IMR-90 (cell line): Measurements from ENCODE around the gene KCNQ5. TPM values are rescaled to one million over a fixed set of nuclear protein-coding genes. Genes with fewer than 3 reads are reported as not detected.

Source experiments
- ATAC-seq: fragments of 200-7000 bp; cut with Tn5 transposase; 2 replicates; pipeline ENCODE4 v1.9.1; 2020; ENCODE audit warnings: low read depth, mild to moderate bottlenecking, moderate library complexity
- BruUV-seq: library from RNA; stranded (reverse); fragments of 400-500 nt; replicated peaks from 2 replicates; lab custom pipeline; 2021; lab: Mats Ljungman, UMichigan
- CTCF ChIA-PET: fragments of 300-600 bp; formaldehyde crosslinking; extraction: SDS; loops from one replicate; lab custom pipeline; 2021; ENCODE audit warnings: antibody characterized with exemption; lab: Yijun Ruan, JAX
- POLR2A ChIA-PET: fragments of 300-600 bp; sonication (Branson Sonifier 250); formaldehyde crosslinking; loops from one replicate; lab custom pipeline; 2022; ENCODE audit warnings: antibody characterized with exemption; ENCODE audit not compliant: unreplicated experiment; lab: Charles Lee
- DNase-seq: peaks from one replicate; pipeline ENCODE4 v3.0.0; 2013
- H2AFZ ChIP-seq: replicated peaks from 2 replicates; pipeline ENCODE3; 2013; ENCODE audit warnings: low read length, mild to moderate bottlenecking; ENCODE audit not compliant: poor library complexity
- H2AK5ac ChIP-seq: 2 replicates; pipeline ENCODE4 v1.6.1; 2013; ENCODE audit warnings: low read depth, low read length, inconsistent platforms
- H2AK9ac ChIP-seq: replicated peaks from 2 replicates; pipeline ENCODE3; 2013; ENCODE audit warnings: mild to moderate bottlenecking, low read depth, low read length, moderate library complexity; ENCODE audit not compliant: poor library complexity
- H2BK120ac ChIP-seq: 2 replicates; pipeline ENCODE4 v1.6.1; 2013; ENCODE audit warnings: low read depth, low read length, inconsistent platforms
- H2BK15ac ChIP-seq: 3 replicates; pipeline ENCODE4 v1.6.1; 2013; ENCODE audit warnings: low read depth, low read length, inconsistent platforms
- H2BK20ac ChIP-seq: 2 replicates; pipeline ENCODE4 v1.6.1; 2013; ENCODE audit warnings: low read depth, mild to moderate bottlenecking, inconsistent platforms, low read length, moderate library complexity
- H2BK5ac ChIP-seq: 2 replicates; pipeline ENCODE4 v1.6.1; 2013; ENCODE audit warnings: mild to moderate bottlenecking, low read depth, low read length, inconsistent platforms; ENCODE audit not compliant: poor library complexity, severe bottlenecking
- H3K14ac ChIP-seq: replicated peaks from 2 replicates; pipeline ENCODE4 v1.6.1; 2013; ENCODE audit warnings: low read depth, low read length, inconsistent platforms
- H3K18ac ChIP-seq: 2 replicates; pipeline ENCODE4 v1.6.1; 2013; ENCODE audit warnings: low read depth, low read length, control low read depth
- H3K23ac ChIP-seq: 2 replicates; pipeline ENCODE4 v1.6.1; 2013; ENCODE audit warnings: low read depth, low read length, inconsistent platforms
- H3K27ac ChIP-seq: 2 replicates; pipeline ENCODE4 v1.5.1; 2013; ENCODE audit warnings: mild to moderate bottlenecking, control low read depth, low read length; ENCODE audit not compliant: insufficient read depth
- H3K27me3 ChIP-seq: 2 replicates; pipeline ENCODE4 v1.6.1; 2013; ENCODE audit warnings: low read length; ENCODE audit not compliant: control insufficient read depth, insufficient read depth
- H3K36me3 ChIP-seq: 2 replicates; pipeline ENCODE4 v1.6.1; 2013; ENCODE audit warnings: low read length, mixed read lengths; ENCODE audit not compliant: control insufficient read depth, insufficient read depth
- H3K4ac ChIP-seq: 2 replicates; pipeline ENCODE4 v1.6.1; 2013; ENCODE audit warnings: low read depth, low read length, inconsistent platforms
- H3K4me1 ChIP-seq: 2 replicates; pipeline ENCODE4 v1.6.1; 2013; ENCODE audit warnings: low read length, mixed read lengths; ENCODE audit not compliant: control insufficient read depth, insufficient read depth
- H3K4me2 ChIP-seq: 2 replicates; pipeline ENCODE4 v1.6.1; 2013; ENCODE audit warnings: low read depth, mild to moderate bottlenecking, control low read depth, low read length, moderate library complexity
- H3K4me3 ChIP-seq: 2 replicates; pipeline ENCODE4 v1.5.1; 2013; ENCODE audit warnings: low read depth, mild to moderate bottlenecking, control low read depth, low read length, moderate library complexity; ENCODE audit not compliant: insufficient read depth
- H3K56ac ChIP-seq: 2 replicates; pipeline ENCODE4 v1.6.1; 2013; ENCODE audit warnings: low read length, inconsistent platforms; ENCODE audit not compliant: insufficient read depth; ENCODE audit errors: extremely low read depth
- H3K79me1 ChIP-seq, 2 experiments: 2 replicates each; pipeline ENCODE4 v1.6.1; 2013; ENCODE audit warnings: low read length in 2 of 2, inconsistent platforms in 1 of 2, low read depth in 1 of 2
- H3K9ac ChIP-seq: 2 replicates; pipeline ENCODE4 v1.6.1; 2013; ENCODE audit warnings: low read depth, low read length, control low read depth
- H3K9me1 ChIP-seq: 2 replicates; pipeline ENCODE4 v1.6.1; 2013; ENCODE audit warnings: low read length, inconsistent platforms; ENCODE audit not compliant: insufficient read depth
- H3K9me3 ChIP-seq: 2 replicates; pipeline ENCODE4 v1.6.1; 2013; ENCODE audit warnings: low read length; ENCODE audit not compliant: control insufficient read depth, insufficient read depth
- H4K20me1 ChIP-seq: 2 replicates; pipeline ENCODE4 v1.6.1; 2013; ENCODE audit warnings: low read length, inconsistent platforms; ENCODE audit not compliant: insufficient read depth
- H4K5ac ChIP-seq: 2 replicates; pipeline ENCODE4 v1.6.1; 2013; ENCODE audit warnings: mild to moderate bottlenecking, low read depth, low read length, control low read depth
- H4K8ac ChIP-seq, 2 experiments: 2 replicates each; pipeline ENCODE4 v1.6.1; 2013; ENCODE audit warnings: low read depth in 2 of 2, low read length in 2 of 2, control low read depth in 1 of 2, inconsistent platforms in 1 of 2
- H4K91ac ChIP-seq: 2 replicates; pipeline ENCODE4 v1.6.1; 2013; ENCODE audit warnings: low read depth, low read length, inconsistent platforms; ENCODE audit not compliant: insufficient read depth
- BHLHE40 ChIP-seq: fragments of 150-350 bp; IDR thresholded peaks from 2 replicates; pipeline ENCODE4 v1.6.1; 2016; ENCODE audit warnings: mild to moderate bottlenecking, low read depth, low read length
- CEBPB ChIP-seq: IDR thresholded peaks from 2 replicates; pipeline ENCODE4 v1.6.1; 2012; ENCODE audit warnings: low read depth, low read length, improper control_type of control experiment
- CHD1 ChIP-seq: IDR thresholded peaks from 2 replicates; pipeline ENCODE4 v1.6.1; 2012; ENCODE audit warnings: low read depth, low read length, improper control_type of control experiment
- CTCF ChIP-seq: conservative IDR thresholded peaks from 2 replicates; pipeline ENCODE4 v1.5.1; 2012; ENCODE audit warnings: mild to moderate bottlenecking, low read depth, low read length, improper control_type of control experiment
- ELK1 ChIP-seq: fragments of 150-350 bp; IDR thresholded peaks from 2 replicates; pipeline ENCODE4 v1.6.1; 2016; ENCODE audit warnings: low read depth, mild to moderate bottlenecking, low read length, moderate library complexity, borderline replicate concordance
- FOS ChIP-seq: fragments of 150-350 bp; IDR thresholded peaks from 2 replicates; pipeline ENCODE4 v1.6.1; 2016; ENCODE audit warnings: low read depth, low read length
- MAFK ChIP-seq: IDR thresholded peaks from 2 replicates; pipeline ENCODE4 v1.6.1; 2012; ENCODE audit warnings: low read depth, low read length, improper control_type of control experiment
- MAZ ChIP-seq: IDR thresholded peaks from 2 replicates; pipeline ENCODE4 v1.6.1; 2012; ENCODE audit warnings: low read depth, mild to moderate bottlenecking, low read length, improper control_type of control experiment, moderate library complexity, borderline replicate concordance
- MXI1 ChIP-seq: IDR thresholded peaks from 2 replicates; pipeline ENCODE4 v1.6.1; 2012; ENCODE audit warnings: low read depth, mild to moderate bottlenecking, low read length, moderate library complexity, borderline replicate concordance
- NFE2L2 ChIP-seq: fragments of 150-350 bp; IDR thresholded peaks from 2 replicates; pipeline ENCODE4 v1.6.1; 2016; ENCODE audit warnings: low read depth, mild to moderate bottlenecking, low read length
- POLR2A ChIP-seq: IDR thresholded peaks from 2 replicates; pipeline ENCODE4 v1.6.1; 2012; ENCODE audit warnings: mild to moderate bottlenecking, low read depth, low read length
- RAD21 ChIP-seq: IDR thresholded peaks from 2 replicates; pipeline ENCODE4 v1.6.1; 2012; ENCODE audit warnings: low read length, improper control_type of control experiment
- RCOR1 ChIP-seq: IDR thresholded peaks from 2 replicates; pipeline ENCODE4 v1.6.1; 2012; ENCODE audit warnings: mild to moderate bottlenecking, low read length, improper control_type of control experiment; ENCODE audit not compliant: insufficient replicate concordance
- RFX5 ChIP-seq: IDR thresholded peaks from 2 replicates; pipeline ENCODE4 v1.8.0; 2012; ENCODE audit warnings: low read depth, mild to moderate bottlenecking, low read length, moderate library complexity
- SMC3 ChIP-seq: fragments of 150-350 bp; IDR thresholded peaks from 2 replicates; pipeline ENCODE4 v1.6.1; 2016; ENCODE audit warnings: low read depth, mild to moderate bottlenecking, antibody characterized with exemption, low read length, moderate library complexity
- USF2 ChIP-seq: fragments of 150-350 bp; IDR thresholded peaks from 2 replicates; pipeline ENCODE4 v1.6.1; 2017; ENCODE audit warnings: mild to moderate bottlenecking, antibody characterized with exemption, low read length, low read depth
- WGBS, 2 experiments: methylation state at CpG; one replicate each; pipeline versions ENCODE4 v1.1.5 to v1.1.7; 2013; ENCODE audit warnings: missing lambda C conversion rate in 2 of 2; ENCODE audit not compliant: insufficient read length in 1 of 2; ENCODE audit errors: extremely low coverage in 2 of 2; 5-methylcytosine and 5-hydroxymethylcytosine counted together
- dilution Hi-C: fragments of 300-500 bp; cut with HindIII; formaldehyde crosslinking; loops from one replicate; pipeline ENCODE4 v1.14.3; 2018; ENCODE audit warnings: low sequenced_read_pairs; ENCODE audit not compliant: unreplicated experiment
- in situ Hi-C: fragments of 300-500 bp; cut with MboI; formaldehyde crosslinking; loops from 3 replicates; pipeline ENCODE4 v1.14.3; 2019; ENCODE audit warnings: low sequenced_read_pairs, inconsistent platforms, mixed read lengths
- intact Hi-C: fragments of 100-400 bp; cut with micrococcal nuclease; formaldehyde crosslinking; loops from 2 replicates; pipeline ENCODE4 v1.10.0; 2022
- polyA plus RNA-seq, 3 experiments: library from polyadenylated mRNA; depleted of rRNA; stranded (reverse); fragments of >200 nt; gene quantifications; 2 replicates each; pipeline ENCODE4 v1.2.3, GENCODE V29; 2012; ENCODE audit warnings: low replicate concordance in 1 of 3
- total RNA-seq: library from RNA; depleted of rRNA; stranded (reverse); fragments of >200 nt; gene quantifications from 2 replicates; pipeline ENCODE4 v1.2.3, GENCODE V29; 2012

The KCNQ5 gene
- total and polyA plus RNA-seq, 2 of the 4 experiments (the other 2 are of a cell fraction), result 0.75 to 1.3 TPM

GRCh38 chr6:73134588-73134987 lies 512.7 kb downstream of the KCNQ5 start:
- peaks cover 8% of the 10 kb centered on the region for H3K4me1 ChIP-seq
- 69% methylated on average over 6 of the region's 11 CpGs; no CpG with 5 or more reads in 1 of the 2 experiments for WGBS, 2 experiments
- H3K23ac ChIP-seq, result no peak overlapping the region
- no peaks in the 10 kb centered on the region for H3K9me3 ChIP-seq
- no peaks in the 10 kb centered on the region for H3K36me3 ChIP-seq
- no peak overlapping the region for H3K4ac ChIP-seq
- no peaks in the 10 kb centered on the region for H3K79me1 ChIP-seq
- H2BK15ac ChIP-seq, result no peak overlapping the region
- no peak overlapping the region for H3K9ac ChIP-seq
- POLR2A ChIA-PET, result no interaction called here
- no peak overlapping the region for H2BK120ac ChIP-seq
- no peak overlapping the region for H2BK20ac ChIP-seq
- no peak overlapping the region for H2BK5ac ChIP-seq
- CTCF ChIA-PET, result interaction anchor here (3.3 kb wide), 1 partner anchor 518 kb away, joined by 13 read pairs; no protein-coding TSS in a partner anchor
- peak; percentile 34 for DNase-seq
- no peak overlapping the region for H3K27ac ChIP-seq
- no TSS peak for BruUV-seq
- no peak overlapping the region for H3K4me3 ChIP-seq
- no peak overlapping the region for H2AFZ ChIP-seq
- H3K4me2 ChIP-seq, result no peak overlapping the region
- H3K18ac ChIP-seq, result no peak overlapping the region
- in situ Hi-C loops, result loop anchor here (5.0 kb wide), 2 partner anchors 517 to 722 kb away; no protein-coding TSS in a partner anchor
- H4K20me1 ChIP-seq, result no peaks in the 10 kb centered on the region
- intact Hi-C loops, result loop anchor here (5.0 kb wide), 1 partner anchor 193 kb away; no protein-coding TSS in a partner anchor
- no peak overlapping the region; the same call in 1 of the 2 replicates for H2AK5ac ChIP-seq
- H4K91ac ChIP-seq, result no peak overlapping the region
- no peak for ATAC-seq
- H2AK9ac ChIP-seq, result no peak overlapping the region
- no peak overlapping the region for H3K14ac ChIP-seq
- H3K27me3 ChIP-seq, result no peaks in the 10 kb centered on the region
- no peak overlapping the region for H3K56ac ChIP-seq
- TF ChIP-seq MXI1, result no peak
- TF ChIP-seq RCOR1, result no peak
- no peak for TF ChIP-seq USF2
- no peak for TF ChIP-seq CEBPB
- TF ChIP-seq MAFK, result no peak
- TF ChIP-seq RAD21, result no peak
- TF ChIP-seq SMC3, result no peak
- no peak for TF ChIP-seq RFX5
- no peak for TF ChIP-seq NFE2L2
- TF ChIP-seq POLR2A, result no peak
- no peak for TF ChIP-seq MAZ
- no peak for TF ChIP-seq CHD1
- TF ChIP-seq FOS, result no peak
- TF ChIP-seq CTCF, result no peak
- no peak for TF ChIP-seq BHLHE40
- no peak for TF ChIP-seq ELK1
- H3K9me1 ChIP-seq, result peaks cover 6% of the 10 kb centered on the region
- H4K8ac ChIP-seq, result no peak overlapping the region
- dilution Hi-C loops, result no loop called here
- no peak overlapping the region for H4K5ac ChIP-seq
